Loucy (cell line): ENCODE data around the gene CASZ1.

ENCODE experiments used
- CTCF ChIP-seq: fragments of 200-600 bp; sonication (generic); conservative IDR thresholded peaks from 2 replicates; pipeline ENCODE4 v1.5.1; 2014; ENCODE audit warnings: mild to moderate bottlenecking, antibody characterized with exemption, low read length
- EZH2phosphoT487 ChIP-seq: fragments of 200-600 bp; IDR thresholded peaks from 2 replicates; pipeline ENCODE4 v1.6.1; 2018; ENCODE audit warnings: antibody characterized with exemption, mild to moderate bottlenecking, moderate library complexity, borderline replicate concordance

- TF ChIP-seq CTCF (no peak), EZH2phosphoT487 (no peak)
Measured at GRCh38 chr1:10706376-10706913, 90.0 kb downstream of the CASZ1 start.
